ENCODE measurements around the gene EPC2.
"Not testable (repeated sequence)": the region's sequence is repeated elsewhere in the genome, so short reads cannot be mapped to it uniquely, and the experiment has no call there.

Gene EPC2

DNA sequence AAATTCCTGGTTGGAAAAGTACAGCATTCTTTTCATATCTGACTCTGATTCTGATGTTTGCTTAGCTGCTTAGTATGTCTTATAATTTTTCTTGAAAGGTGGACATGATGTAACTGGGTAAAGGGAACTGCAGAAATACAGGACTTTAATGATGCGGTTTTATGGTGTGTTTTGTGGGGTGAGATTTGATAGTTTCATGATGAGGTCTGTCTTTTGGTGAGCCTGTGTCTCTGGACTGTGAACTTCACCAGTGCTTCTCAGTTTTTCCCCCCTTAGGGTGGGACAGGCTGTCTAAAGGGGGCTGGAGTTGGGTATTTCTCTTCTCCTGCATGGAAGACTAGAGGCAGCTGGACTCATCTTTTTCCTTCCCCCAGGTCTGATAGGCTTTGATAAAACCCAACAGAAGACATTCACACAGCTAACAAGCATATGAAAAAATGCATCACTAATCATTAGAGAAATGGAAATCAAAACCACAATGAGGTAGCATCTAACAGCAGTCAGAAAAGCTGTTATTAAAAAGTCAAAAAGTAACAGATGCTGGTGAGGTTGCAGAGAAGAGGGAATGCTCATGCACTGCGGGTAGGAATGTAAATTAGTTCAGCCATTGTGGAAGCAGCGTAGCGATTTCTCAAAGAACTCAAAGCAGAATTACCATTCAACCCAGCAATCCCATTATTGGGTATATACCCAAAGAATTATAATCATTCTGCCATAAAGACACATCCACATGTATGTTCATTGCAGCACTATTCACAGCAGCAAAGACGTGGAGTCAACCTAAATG is 77.6 kb downstream of the EPC2 start:
- DNase-seq (ENCODE audit: low read depth), result no peak

DNA sequence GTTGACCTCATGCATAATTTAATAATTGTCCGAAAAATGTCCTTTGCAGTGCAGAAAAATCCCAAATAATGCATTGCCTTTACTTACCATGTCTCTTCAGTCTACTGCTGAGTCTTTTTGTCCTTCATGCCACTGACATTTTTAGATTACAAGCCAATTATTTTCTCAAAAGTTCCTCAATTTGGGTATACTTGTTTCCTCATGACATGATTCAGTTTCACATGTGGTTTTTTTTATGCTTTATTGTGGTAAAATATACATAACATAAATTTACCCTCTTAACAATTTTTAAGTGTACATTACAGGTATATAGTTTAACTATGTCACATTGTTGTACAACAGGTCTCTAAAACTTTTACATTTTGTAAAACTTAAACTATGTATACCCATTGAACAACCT is 81.0 kb downstream of the EPC2 start:
- DNase-seq (ENCODE audit: low read depth), result no peak

DNA sequence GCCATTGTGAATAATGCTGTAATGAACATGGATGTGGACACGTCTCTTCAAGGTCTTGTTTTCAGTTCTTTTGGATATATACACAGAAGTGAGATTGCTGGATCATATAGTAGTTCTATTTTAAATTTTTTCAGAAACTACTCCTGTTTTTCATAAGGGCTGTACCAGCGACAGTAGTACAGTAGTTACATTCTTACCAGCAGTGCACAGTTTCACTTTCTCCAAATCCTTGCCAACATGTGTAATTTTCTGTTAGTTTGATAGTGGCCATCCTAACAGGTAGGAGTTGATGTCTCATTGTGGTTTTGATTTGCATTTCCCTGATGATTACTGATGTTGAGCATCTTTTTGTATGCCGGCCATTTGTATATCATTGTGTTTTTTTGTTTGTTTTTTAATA is 81.7 kb downstream of the EPC2 start:
- DNase-seq (ENCODE audit: low read depth), result no peak

DNA sequence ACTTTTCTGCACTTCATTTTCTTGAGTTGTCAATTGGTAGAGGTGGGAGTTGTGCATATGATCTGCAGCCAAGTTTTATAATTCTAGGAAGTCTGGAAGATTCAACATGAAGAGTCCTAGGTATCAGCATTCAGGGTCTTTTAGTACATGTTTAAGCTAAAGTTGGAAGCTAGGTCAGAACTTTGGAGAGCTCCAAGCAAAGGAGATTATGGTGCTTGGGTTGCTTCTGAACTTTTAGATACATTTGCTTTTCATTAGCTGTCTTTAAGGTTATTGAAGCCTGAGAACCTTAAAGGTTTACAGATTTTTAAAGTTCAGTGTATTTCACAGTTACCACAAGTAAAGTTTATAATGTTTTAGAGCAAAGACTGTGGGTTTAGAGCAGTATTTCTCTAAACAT is 85.5 kb downstream of the EPC2 start:
- no peak for DNase-seq (ENCODE audit: low read depth)

DNA sequence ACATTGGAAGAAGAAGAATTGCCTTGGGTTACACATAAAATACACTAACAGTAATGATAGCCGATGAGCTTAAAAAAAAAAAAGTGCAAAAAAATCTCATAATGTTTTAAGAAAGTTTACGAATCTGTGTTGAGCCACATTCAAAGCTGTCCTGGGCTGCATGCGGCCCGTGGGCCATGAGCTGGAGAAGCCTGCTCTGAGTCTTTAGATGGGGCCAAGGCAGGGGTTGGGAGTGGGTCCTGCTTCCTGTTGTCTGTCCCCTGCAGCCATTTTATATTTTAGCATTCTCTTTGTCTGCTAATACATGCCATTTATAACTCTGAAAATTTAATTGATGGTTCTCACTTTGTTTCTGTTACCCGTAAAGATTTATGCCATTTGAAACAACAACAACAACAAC is 93.2 kb downstream of the EPC2 start:
- no peak for DNase-seq (ENCODE audit: low read depth)

DNA sequence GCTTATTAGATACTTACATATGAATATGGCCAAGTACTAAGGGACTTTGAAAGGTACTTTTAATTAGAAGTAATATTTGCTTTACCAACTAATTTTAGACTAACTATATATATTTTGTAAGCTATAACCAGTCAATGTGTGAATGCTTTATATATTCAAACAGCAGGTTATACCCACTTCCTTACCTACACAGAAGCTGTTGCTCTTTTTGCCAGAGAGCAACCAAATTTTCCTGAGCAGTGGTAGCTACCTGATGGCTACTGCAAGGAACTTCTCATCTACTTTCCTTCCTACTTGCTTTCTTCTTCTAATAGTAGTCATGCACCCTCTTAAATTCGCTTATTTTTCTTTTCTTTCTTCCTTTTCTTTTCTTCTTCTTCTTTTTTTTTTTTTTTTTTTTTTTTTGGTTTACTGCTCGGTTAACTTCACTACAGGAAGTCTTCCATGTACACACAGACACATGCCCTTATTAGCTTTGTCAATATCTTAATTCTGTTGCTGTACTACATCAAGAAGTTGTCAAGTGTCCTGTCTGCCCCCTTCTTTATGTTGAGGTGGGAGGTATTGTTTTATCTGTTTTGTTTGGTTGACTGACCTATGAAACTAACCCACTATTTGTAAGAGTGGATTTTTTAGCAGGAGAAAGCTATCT is 95.0 kb downstream of the EPC2 start:
- DNase-seq (ENCODE audit: low read depth), result no peak

DNA sequence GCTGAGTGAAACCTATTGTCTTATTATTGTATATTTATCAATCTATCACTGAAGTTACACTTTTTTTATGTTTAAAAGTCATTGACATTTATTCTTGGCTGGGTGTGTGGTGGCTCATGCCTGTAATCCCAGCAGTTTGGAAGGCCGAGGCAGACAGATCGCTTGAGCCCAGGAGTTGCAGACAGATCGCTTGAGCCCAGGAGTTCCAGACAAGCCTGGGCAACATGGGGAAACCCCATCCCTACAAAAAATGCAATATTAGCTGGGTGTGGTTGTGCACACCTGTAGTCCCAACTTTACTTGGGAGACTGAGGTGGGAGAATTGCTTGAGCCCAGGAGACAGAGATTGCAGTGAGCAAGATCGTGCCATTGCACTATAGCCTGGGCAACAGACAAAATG is 97.8 kb downstream of the EPC2 start:
- DNase-seq (ENCODE audit: low read depth), result no peak

DNA sequence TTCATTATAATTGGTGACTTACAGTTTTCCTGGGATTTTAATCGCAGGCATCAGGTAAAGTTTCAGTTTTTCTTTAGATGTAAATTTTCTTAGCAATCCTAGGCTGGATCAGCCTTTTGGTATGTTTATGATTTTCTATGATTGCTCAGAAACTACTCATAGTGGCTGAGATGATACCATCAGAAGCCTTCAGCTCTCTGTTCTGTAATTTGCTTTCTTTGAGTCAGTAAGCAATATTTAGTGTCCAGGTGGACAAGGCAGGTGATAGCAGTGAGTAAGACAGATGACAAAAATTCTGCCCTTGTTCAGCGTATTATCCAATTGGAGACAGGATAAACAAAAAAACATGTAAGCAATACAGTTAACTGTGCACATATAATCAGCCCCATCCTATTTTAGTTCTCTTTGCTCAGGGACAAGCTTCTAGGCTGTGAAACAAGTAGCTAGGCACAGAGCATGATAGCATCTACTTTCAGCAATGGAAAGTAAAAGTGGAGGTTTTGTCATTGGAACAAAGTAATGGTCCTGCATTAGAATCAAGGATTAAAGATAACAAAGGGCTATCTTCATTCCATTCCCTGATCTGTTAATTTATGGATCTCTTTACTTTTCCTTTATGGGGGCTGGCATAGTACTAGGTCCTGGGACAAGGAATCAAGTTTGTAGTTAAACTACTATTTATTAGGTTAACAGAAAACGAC is 100.8 kb downstream of the EPC2 start:
- no peak for DNase-seq (ENCODE audit: low read depth)

DNA sequence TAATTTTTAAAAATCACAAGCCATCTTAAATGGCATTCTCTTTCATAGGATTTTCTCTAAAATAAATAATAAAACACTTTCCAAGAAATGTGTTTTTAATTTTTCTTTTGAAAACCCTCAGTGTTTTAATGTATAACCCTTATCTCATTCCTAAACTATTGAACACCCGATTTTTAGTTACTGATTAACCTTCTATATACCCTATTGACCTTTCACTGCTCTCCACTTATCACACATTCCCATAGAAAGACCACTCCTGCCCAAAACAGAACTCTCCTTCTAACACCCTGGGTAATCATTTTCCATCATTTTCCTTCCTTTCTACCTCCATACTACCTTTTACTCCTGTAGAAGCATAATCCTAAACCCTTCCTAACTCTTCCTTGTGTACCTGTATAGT is 102.4 kb downstream of the EPC2 start:
- DNase-seq (ENCODE audit: low read depth), result no peak

DNA sequence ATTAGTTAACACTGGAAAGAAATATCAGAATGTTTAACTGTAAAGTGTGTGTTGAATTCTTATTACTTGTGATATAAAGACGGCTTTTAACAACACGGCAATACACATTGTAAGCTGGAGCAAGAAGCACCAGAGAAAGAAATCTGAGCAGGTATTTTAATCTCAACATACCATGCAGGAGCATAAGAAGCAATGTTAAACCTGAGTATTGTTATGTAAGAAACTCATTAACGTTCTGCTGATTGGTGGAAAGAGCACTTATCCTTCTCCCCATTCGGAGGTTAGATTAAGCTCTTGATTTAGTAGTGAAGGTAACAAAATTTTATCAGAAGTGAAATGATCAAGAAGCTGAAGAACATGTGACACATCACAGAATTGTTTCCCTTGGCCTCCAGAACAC is 107.4 kb downstream of the EPC2 start:
- no peak for DNase-seq (ENCODE audit: low read depth)

DNA sequence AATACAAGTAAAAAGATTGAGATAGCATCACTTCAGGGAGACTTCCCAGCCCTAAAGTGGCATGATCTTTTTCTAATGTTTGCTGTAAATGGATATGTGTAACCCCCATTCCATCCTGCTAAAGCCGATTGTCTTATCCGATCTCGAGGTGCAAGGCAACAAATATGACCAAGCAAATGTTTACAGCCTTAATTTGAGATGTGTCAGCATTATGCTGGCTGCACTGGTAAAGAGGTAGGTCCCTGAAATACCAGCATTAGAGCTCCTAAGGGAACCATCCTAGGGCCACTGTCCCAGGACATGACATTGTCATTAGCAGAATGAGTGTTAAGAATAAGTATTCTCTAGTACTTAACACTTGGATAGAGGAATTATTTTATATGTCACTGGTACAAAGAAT is 108.4 kb downstream of the EPC2 start:
- no peak for DNase-seq (ENCODE audit: low read depth)

DNA sequence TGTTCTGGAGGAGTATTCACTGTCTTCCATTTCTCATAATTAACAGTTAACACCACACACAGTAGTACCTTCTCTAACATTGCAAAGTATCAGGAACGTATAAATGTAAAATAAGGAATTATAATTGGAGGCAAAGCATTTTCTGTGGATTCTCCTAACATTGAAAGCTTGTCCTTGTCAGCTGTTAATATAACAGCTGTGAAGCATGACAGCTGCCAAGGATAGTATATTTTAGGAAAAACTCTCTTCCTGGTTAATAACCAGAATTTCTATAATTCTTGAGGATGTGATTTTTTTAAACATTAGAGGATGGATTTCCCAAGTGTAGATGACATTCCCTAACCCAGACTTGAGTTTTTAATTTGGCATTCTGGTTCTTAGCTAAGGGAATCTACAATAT is 110.3 kb downstream of the EPC2 start:
- no peak for DNase-seq (ENCODE audit: low read depth)

DNA sequence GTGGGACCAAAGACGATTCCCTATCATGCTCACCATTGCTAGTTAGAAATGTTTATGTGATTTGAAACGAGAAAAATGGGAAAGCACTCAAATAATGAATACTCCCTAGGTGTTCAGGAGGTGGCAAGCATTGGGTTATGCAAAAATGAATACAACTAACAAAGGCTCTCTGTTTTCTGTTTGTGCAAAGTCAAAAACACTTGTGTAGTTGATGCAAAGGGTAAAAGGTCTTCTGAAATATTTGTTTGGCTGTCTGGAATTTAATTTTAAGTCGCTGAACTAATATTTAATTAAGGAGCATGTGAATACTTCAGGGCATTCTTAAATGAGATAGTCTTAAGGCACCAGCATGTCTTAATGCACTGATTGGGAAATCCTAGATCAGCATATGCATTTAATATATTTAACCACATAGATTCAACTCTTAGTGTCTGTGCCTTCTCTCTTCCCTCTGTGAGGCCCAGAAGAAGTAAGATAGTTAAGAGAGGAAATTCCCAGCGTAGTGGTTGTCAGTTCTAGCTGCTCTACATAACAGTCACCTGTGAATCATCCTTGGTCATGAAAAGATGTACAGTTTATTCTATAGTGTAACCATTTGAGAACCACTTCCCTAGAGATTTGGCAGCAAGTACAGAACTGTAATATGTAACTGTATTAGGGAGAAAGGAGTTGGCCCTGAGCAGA is 111.9 kb downstream of the EPC2 start:
- DNase-seq (ENCODE audit: low read depth), result no peak

DNA sequence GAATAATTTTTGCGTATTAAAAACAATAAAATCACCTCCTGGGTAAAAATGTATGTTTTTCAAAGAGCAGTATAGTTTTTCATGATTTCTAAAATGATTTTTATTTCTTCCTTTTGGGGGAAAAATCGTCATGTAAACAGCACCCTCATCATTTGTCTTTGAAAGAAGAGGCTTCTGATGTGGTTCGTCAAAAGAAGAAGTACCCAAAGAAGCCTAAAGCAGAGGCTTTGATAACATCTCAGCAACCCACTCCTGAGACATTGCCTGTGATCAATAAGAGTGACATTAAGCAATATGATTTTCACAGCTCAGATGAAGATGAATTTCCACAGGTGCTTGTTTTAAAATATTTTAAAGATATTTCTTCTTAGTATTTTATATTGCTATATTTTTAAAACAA is 120.3 kb downstream of the EPC2 start:
- no peak for DNase-seq (ENCODE audit: low read depth)

DNA sequence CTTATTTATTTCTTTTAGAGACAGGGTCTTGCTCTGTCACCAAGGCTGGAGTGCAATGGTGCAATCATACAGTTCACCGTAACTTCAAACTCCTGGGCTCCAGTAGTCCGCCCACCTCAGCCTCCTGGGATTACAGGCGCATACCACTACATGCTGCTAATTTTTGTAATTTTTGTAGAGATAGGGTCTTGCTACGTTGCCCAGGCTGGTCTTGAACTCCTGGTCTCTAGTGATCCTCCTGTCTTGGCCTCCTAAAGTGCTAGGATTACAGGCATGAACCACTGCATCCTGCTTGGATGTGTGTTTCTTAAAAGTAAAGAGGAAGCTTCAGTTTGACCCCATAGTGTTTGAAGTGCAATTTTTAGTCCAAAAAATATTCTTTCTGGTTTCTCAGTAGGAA is 125.5 kb downstream of the EPC2 start:
- no peak for DNase-seq (ENCODE audit: low read depth)

DNA sequence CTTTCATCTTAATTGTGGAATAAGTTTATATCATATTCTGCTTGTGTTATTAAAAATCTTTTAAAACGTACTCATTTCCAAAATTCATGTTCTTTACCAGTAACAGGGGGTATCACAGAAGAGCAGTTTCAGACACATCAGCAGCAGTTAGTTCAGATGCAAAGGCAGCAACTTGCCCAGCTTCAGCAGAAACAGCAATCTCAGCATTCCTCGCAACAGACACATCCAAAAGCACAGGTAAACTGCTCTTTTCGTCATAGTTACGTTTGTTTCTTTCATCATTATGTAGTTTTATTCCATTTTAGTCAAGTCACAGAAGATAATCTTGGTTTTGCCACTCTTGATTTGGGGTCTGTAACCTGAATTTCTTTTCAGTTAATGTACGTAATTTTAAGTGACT is 137.0 kb downstream of the EPC2 start:
- no peak for DNase-seq (ENCODE audit: low read depth)

DNA sequence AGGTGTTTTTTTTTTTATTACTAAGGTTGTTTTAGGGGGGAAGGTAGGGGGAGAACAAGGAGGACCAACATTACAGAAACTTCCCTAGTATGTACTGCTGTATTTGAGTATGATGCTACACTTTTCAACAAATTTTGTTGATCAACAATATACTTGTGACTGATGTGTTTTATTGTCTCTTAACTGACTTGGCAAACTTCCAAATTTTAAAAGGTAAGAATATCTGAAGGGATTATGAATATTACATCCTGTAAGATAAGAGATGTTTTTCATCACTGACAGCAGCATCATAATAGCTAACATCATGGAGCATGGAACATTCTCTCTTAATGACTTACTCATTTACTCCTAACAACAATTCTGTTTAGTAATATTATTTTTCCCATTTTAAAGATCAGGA is 144.5 kb downstream of the EPC2 start:
- no peak for DNase-seq (ENCODE audit: low read depth)

DNA sequence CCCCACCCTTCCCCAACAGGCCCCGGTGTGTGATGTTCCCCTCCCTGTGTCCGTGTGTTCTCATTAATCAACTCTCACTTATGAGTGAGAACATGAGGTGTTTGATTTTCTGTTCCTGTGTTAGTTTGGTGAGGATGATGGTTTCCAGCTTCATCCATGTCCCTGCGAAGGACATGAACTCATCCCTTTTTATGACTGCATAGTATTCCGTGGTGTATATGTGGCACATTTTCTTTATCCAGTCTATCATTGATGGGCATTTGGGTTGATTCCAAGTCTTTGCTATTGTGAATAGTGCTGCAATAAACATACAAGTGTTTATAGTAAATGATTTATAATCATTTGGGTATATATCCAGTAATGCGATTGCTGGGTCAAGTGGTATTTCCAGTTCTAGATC is 145.6 kb downstream of the EPC2 start:
- DNase-seq (ENCODE audit: low read depth), result not testable (repeated sequence)

DNA sequence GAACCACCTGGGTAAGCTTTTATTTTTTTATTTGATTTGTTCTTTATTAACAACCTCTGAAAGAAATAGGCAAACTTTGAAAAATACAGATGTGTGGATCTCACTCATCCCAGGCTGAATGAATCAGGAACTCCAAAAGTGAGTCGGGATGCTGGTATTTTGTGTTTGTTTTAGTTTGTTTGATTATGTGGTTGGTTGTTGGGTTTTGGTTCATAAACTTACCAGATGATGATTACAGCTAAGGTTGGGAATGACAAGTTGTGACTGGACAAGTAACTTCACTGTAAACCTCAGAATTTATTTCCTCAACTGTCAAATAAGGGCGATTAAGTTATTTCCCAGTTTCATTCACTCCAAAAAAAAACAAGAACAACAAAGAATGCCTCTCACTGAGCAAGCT is 150.0 kb downstream of the EPC2 start:
- DNase-seq (ENCODE audit: low read depth), result peak; percentile 36

DNA sequence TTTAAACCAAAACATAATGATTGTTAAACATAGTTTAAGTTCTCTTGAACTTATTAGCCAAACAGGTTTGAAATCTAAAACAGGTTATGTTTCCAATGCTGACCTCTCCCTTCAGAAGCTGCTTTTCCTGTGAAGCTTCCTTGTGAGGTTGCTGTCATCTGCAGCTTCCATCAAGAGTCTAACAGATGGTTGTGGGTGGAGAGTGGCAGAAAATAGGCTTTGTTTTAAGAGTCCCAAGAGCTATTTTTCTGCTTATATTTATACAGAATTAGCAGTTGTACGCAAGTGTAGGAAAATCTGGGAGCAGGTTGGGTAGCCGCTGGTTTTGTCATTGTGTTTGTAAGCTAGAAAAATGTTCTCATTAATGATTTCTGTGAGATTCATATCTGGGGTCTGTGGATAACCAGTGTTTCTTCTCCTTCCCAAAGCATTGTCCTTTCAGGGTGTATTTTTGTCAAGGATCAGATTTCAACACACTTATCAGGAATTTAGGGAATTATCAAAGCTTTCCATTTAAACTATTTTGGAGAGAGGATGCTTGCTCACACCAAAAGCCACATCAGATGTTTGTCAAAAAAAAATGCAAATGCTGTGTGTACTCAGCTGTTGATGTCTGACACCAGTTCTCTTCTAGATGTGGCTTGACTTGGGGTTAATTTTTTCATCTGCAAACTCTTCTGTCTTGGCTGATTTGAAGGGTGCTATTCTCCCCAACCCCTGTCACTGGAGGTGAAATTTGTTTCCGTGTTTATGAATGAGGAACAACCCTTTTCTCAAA is 152.4 kb downstream of the EPC2 start:
- DNase-seq (ENCODE audit: low read depth), result no peak

DNA sequence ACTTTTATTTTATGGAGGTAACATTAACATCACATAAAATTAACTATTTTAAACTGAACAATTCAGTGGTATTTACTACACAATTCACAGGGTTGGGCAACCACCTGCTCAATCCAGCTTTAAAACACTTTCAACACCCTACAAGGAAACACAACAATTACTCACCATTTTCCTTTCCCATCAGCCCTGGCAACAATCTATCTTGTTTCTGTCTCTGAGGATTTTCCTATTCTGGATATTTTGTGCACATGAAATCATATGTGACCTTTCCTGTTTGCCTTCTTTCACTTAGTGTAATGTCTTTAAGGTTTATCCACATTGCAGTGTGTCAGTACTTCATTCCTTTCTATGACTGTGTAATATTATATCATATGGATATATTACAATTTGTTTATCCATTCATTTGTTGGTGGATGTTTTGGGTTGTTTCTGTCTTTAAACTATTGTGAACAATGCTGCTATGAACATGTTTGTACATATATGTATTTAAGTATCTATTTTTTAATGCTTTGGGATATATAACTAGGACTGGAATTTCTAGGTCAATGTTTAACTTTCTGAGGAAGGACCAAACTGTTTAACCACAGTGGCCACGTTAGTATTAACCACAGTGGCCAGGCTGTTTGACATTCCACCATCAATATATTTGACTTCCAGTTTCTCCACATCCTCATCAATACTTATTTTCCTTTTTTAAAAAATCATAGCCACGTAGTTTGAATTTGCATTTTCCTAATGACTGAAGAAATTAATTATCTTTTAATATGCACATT is 158.1 kb downstream of the EPC2 start:
- DNase-seq (ENCODE audit: low read depth), result no peak

Data from GM04504 (cell line).